ENCODE data around the gene CELA2A. TPM values are rescaled to one million over a fixed set of nuclear protein-coding genes. Genes with fewer than 3 reads are reported as not detected.

The CELA2A gene
- total RNA-seq, 4 donors from 2014 or later: not detected

- Histone ChIP-seq H3K4me3 (no peak overlapping the region), H3K4me1 (peaks cover 0 to 7% of the 10 kb centered on the region in 2 donors), H3K9me3 (no peaks in the 10 kb centered on the region), H3K27ac (no peak overlapping the region), H3K27me3 (no peaks in the 10 kb centered on the region), H3K36me3 (no peaks in the 10 kb centered on the region)
- in situ Hi-C loops (cut with MboI; ENCODE audit: low sequenced_read_pairs in 4 of 4): no loop called here
- DNase-seq (no peak), ATAC-seq (no peak)
- TF ChIP-seq POLR2A (IDR thresholded peaks at IDR 0.05): no peak
- TF ChIP-seq CTCF (IDR thresholded peaks at IDR 0.05 in 4 of 5, conservative IDR thresholded peaks at IDR 0.05 in 1 of 5): no peak
- intact Hi-C loops (cut with DNase I; ENCODE audit: low total_unique reads): no loop called here
Measured at GRCh38 chr1:15418806-15419515, 37.6 kb upstream of the CELA2A start.

- no peak for ATAC-seq
- Histone ChIP-seq H3K27me3 (no peaks in the 10 kb centered on the region), H3K4me1 (peaks cover 0 to 7% of the 10 kb centered on the region in 2 donors), H3K9me3 (no peaks in the 10 kb centered on the region), H3K27ac (no peak overlapping the region), H3K36me3 (no peaks in the 10 kb centered on the region), H3K4me3 (no peak overlapping the region)
- in situ Hi-C loops (cut with MboI; ENCODE audit: low sequenced_read_pairs in 4 of 4): no loop called here
- no peak for DNase-seq
- no peak for TF ChIP-seq CTCF (IDR thresholded peaks at IDR 0.05 in 4 of 5, conservative IDR thresholded peaks at IDR 0.05 in 1 of 5)
- TF ChIP-seq POLR2A (IDR thresholded peaks at IDR 0.05): no peak
- intact Hi-C loops (cut with DNase I; ENCODE audit: low total_unique reads): no loop called here
Measured at GRCh38 chr1:15420853-15421465, 35.6 kb upstream of the CELA2A start.

- TF ChIP-seq POLR2A (IDR thresholded peaks at IDR 0.05) (no peak), CTCF (IDR thresholded peaks at IDR 0.05 in 4 of 5, conservative IDR thresholded peaks at IDR 0.05 in 1 of 5) (no peak)
- no peaks in the 10 kb centered on the region for H3K36me3 ChIP-seq
- H3K27me3 ChIP-seq: no peaks in the 10 kb centered on the region
- no peaks in the 10 kb centered on the region for H3K9me3 ChIP-seq
- in situ Hi-C loops (cut with MboI; ENCODE audit: low sequenced_read_pairs in 4 of 4) (no loop called here), intact Hi-C loops (cut with DNase I; ENCODE audit: low total_unique reads) (no loop called here)
- no peak overlapping the region for H3K27ac ChIP-seq
- no peak for DNase-seq
- ATAC-seq: no peak
- H3K4me3 ChIP-seq: no peak overlapping the region
- H3K4me1 ChIP-seq: no peaks in the 10 kb centered on the region
Measured at GRCh38 chr1:15422871-15423270, 33.7 kb upstream of the CELA2A start.

GRCh38 chr1:15423355-15424077 lies 33.0 kb upstream of the CELA2A start:
- H3K4me3 ChIP-seq: no peak overlapping the region
- no peaks in the 10 kb centered on the region for H3K27me3 ChIP-seq
- DNase-seq (no peak), ATAC-seq (no peak)
- H3K36me3 ChIP-seq: no peaks in the 10 kb centered on the region
- H3K4me1 ChIP-seq: no peaks in the 10 kb centered on the region
- H3K9me3 ChIP-seq: no peaks in the 10 kb centered on the region
- no peak overlapping the region for H3K27ac ChIP-seq
- TF ChIP-seq POLR2A (IDR thresholded peaks at IDR 0.05): no peak
- TF ChIP-seq CTCF (IDR thresholded peaks at IDR 0.05 in 4 of 5, conservative IDR thresholded peaks at IDR 0.05 in 1 of 5): no peak
- in situ Hi-C loops (cut with MboI; ENCODE audit: low sequenced_read_pairs in 4 of 4) (no loop called here), intact Hi-C loops (cut with DNase I; ENCODE audit: low total_unique reads) (no loop called here)

Measured in gastrocnemius medialis (tissue), 4 donors.